HG03175 (cell line): ENCODE data around the gene RNF144B.
"Not testable (repeated sequence)": the region's sequence is repeated elsewhere in the genome, so short reads cannot be mapped to it uniquely, and the experiment has no call there.

ENCODE experiments used
- ATAC-seq: cut with Tn5 transposase; IDR thresholded peaks from one replicate; pipeline ENCODE4 v1.9.1; 2021; ENCODE audit warnings: mild to moderate bottlenecking, moderate library complexity; ENCODE audit not compliant: unreplicated experiment

RNF144B gene

GRCh38 chr6:18439581-18439980, 52.4 kb downstream of the RNF144B start:
- ATAC-seq = no peak

GRCh38 chr6:18441251-18441979, 54.3 kb downstream of the RNF144B start:
- ATAC-seq = no peak

GRCh38 chr6:18444111-18444510, 57.0 kb downstream of the RNF144B start:
- ATAC-seq = no peak

GRCh38 chr6:18445228-18445627, 58.1 kb downstream of the RNF144B start:
- no peak for ATAC-seq

- no peak for ATAC-seq
Observed at GRCh38 chr6:18446771-18447170, 59.6 kb downstream of the RNF144B start.

GRCh38 chr6:18447552-18447951, 60.4 kb downstream of the RNF144B start:
- no peak for ATAC-seq

GRCh38 chr6:18451756-18452155, 64.6 kb downstream of the RNF144B start:
- no peak for ATAC-seq

- ATAC-seq = no peak
Observed at GRCh38 chr6:18454446-18454845, 67.3 kb downstream of the RNF144B start.

GRCh38 chr6:18457065-18457737, 70.1 kb downstream of the RNF144B start:
- no peak for ATAC-seq

GRCh38 chr6:18458086-18458485, 70.9 kb downstream of the RNF144B start:
- ATAC-seq = not testable (repeated sequence)

GRCh38 chr6:18463429-18463828, 76.3 kb downstream of the RNF144B start:
- ATAC-seq = no peak

- no peak for ATAC-seq
Observed at GRCh38 chr6:18464176-18464575, 77.0 kb downstream of the RNF144B start.

- ATAC-seq = no peak
Observed at GRCh38 chr6:18465410-18466154, 78.4 kb downstream of the RNF144B start.

- no peak for ATAC-seq
Observed at GRCh38 chr6:18467741-18468502, 80.8 kb downstream of the RNF144B start.

- ATAC-seq = no peak
Observed at GRCh38 chr6:18468503-18468843, 81.3 kb downstream of the RNF144B start.

- no peak for ATAC-seq
Observed at GRCh38 chr6:18469536-18469935, 82.4 kb downstream of the RNF144B start.

GRCh38 chr6:18471232-18471964, 84.2 kb downstream of the RNF144B start:
- ATAC-seq = no peak

GRCh38 chr6:18472941-18473340, 85.8 kb downstream of the RNF144B start:
- no peak for ATAC-seq

- no peak for ATAC-seq
Observed at GRCh38 chr6:18473755-18474154, 86.6 kb downstream of the RNF144B start.

GRCh38 chr6:18477301-18477941, 90.3 kb downstream of the RNF144B start:
- peak; percentile 60 for ATAC-seq
